Transverse colon (tissue), 4 donors: Measurements from ENCODE around the gene SBF2.

Experiments used
- EP300 ChIP-seq: sonication (generic); formaldehyde crosslinking; IDR thresholded peaks from one replicate; pipeline ENCODE4 v1.6.1; 2017; ENCODE audit warnings: antibody characterized with exemption, low read depth
- POLR2A ChIP-seq: fragments of 450-650 bp; IDR thresholded peaks from one replicate; pipeline ENCODE4 v1.6.1; 2016; ENCODE audit warnings: antibody characterized with exemption, mild to moderate bottlenecking, moderate library complexity
- POLR2AphosphoS5 ChIP-seq, 3 donors: sonication (generic); formaldehyde crosslinking; IDR thresholded peaks; one replicate each; pipeline ENCODE4 v1.6.1; 2016; ENCODE audit warnings: antibody characterized with exemption in 3 of 3
- TF ChIP-seq, protein P1 (sequence below), 5 experiments: fragments of 200-600 bp in 3 of 5; fragments of 450-650 bp in 2 of 5; sonication (generic) in 3 of 5; IDR thresholded peaks; 1 replicate in 2 of 5; 2 replicates in 3 of 5; pipeline ENCODE4 v1.5.1; 2016 to 2017; ENCODE audit warnings: antibody characterized with exemption in 5 of 5, inconsistent platforms in 3 of 5, mild to moderate bottlenecking in 2 of 5, moderate library complexity in 1 of 5

DNA sequence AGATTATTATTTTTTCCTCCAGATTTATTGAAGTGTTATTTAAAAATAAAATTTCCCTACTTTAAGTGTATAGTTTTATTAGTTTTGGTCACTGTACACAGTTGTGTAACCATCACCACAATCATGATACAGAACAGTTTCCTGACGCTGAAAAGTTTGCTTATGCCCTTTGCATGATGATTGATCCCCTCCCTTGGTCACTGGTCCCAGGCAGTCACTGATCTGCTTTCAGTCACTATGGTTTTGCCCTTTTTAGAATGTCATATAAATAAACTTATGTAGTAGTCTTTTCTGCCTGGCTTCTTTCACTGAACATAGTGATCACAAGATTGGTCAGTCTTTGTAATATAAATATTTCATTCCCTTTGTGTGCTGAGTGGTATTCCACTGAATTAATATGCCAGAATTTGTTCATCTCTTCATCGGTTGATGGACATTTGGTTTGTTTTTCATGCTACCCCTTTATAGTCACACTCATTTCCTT, 489.6 kb downstream of the SBF2 start:
- TF ChIP-seq, protein P1, sequence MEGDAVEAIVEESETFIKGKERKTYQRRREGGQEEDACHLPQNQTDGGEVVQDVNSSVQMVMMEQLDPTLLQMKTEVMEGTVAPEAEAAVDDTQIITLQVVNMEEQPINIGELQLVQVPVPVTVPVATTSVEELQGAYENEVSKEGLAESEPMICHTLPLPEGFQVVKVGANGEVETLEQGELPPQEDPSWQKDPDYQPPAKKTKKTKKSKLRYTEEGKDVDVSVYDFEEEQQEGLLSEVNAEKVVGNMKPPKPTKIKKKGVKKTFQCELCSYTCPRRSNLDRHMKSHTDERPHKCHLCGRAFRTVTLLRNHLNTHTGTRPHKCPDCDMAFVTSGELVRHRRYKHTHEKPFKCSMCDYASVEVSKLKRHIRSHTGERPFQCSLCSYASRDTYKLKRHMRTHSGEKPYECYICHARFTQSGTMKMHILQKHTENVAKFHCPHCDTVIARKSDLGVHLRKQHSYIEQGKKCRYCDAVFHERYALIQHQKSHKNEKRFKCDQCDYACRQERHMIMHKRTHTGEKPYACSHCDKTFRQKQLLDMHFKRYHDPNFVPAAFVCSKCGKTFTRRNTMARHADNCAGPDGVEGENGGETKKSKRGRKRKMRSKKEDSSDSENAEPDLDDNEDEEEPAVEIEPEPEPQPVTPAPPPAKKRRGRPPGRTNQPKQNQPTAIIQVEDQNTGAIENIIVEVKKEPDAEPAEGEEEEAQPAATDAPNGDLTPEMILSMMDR (IDR thresholded peaks at IDR 0.05): no peak
- no peak for TF ChIP-seq POLR2A
- no peak for TF ChIP-seq EP300
- no peak for TF ChIP-seq POLR2AphosphoS5 (IDR thresholded peaks at IDR 0.05)
